ENCODE results near the gene CTBP1. TPM values are rescaled to one million over a fixed set of nuclear protein-coding genes. Genes with fewer than 3 reads are reported as not detected.

Gene CTBP1
- total RNA-seq, 1 donor from 2014 or later = 97.0 TPM

DNA sequence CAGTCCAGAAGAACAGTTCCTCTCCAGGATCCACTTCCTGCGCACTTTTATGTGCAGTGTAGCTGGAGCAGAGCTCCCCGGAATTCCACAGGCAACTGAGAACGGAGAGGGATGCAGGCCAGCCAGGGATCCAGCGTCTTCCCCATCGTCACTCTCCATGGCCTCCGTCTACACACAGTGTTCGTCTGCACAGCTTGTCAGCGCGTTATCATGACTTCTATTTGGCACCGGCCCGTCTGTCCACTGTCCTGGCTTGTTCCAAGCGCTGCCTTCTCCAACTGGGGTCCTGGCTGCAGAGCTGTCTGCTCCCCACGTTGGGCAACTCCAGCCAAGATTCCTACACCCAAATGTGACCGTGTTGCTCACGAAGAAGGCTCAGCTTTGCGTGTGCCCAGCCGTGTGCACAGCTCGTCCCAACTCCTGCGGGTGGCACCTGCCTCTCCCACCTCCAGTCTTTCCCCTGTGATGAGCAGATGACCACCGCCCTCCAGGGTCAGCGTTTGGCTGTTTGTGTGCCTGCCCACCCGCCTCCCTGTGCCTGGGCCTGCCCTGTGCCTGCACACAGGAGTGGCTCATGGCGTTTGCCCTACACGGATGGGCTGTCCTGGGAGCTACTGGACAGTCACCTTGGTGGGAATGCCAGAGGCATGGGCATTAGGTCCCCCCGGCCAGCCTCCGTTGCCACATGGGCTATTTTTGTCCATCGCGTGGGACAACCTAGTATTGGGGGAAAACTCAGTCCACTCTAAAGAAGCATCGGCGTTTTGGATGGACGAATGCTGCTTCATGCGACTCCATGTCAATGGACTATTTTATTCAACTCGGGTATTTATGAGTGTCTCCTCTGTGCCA is 2.2 kb upstream of the CTBP1 start:
- ATAC-seq (no peak), DNase-seq (ENCODE audit: low spot score) (no peak)

DNA sequence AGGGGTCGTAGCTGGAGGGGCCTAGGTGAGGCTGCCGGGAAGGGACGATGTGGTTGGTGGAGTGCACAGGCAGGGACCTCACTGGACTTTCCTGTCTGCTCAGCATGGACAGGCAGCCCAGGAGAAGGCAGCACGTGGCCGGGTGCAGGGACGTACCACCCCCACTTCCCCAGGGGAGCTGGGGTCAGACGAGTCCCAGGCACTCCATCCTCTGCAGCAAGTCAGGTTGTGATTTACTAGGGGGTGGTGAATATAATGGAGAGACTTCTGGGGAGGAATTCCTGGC is 1.5 kb upstream of the CTBP1 start:
- no peak for ATAC-seq

DNA sequence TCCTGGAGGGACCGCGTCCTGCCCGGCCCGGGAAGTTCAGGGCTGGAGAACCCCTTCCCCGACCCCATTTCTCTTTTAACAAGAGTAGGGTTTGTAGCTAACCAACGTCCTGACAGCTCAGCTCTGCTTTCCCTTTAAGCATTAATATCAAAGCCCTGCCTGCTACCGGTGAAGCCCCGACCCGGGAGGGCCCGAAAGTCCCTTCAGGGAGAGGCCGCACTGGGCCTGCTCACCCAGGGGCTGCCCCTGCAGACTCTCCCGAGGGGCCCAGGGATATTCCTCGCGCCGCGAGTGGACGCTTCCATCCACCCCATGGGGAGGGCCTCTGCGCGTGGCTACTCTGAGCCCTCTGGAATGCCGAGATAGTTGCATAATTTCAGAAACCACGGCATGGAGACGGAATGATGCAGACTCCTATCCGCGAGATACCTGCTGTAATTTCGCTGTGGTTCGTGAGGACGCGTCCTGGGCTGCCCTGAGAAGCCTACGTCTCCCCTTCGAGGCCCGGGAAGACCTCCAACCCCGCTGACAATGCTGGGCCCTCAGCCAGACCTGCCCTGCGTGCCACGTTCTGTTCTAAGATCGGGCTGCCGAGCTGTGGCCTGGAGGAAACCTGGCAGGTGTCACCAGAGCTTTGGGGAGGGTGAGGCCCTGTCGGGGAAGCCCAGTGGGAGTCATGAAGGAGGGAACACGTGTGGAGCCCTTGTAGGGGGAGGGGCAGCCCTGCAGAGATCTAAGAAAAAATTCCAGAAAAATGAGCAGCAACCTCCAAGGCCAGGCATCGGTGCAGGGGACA is 999 bp upstream of the CTBP1 start:
- DNase-seq (ENCODE audit: low spot score) (peak; percentile 58), ATAC-seq (peak; percentile 0)

More for the DNA sequence above, 1.5 kb upstream of the CTBP1 start:
- DNase-seq (ENCODE audit: low spot score) = peak; percentile 42

DNA sequence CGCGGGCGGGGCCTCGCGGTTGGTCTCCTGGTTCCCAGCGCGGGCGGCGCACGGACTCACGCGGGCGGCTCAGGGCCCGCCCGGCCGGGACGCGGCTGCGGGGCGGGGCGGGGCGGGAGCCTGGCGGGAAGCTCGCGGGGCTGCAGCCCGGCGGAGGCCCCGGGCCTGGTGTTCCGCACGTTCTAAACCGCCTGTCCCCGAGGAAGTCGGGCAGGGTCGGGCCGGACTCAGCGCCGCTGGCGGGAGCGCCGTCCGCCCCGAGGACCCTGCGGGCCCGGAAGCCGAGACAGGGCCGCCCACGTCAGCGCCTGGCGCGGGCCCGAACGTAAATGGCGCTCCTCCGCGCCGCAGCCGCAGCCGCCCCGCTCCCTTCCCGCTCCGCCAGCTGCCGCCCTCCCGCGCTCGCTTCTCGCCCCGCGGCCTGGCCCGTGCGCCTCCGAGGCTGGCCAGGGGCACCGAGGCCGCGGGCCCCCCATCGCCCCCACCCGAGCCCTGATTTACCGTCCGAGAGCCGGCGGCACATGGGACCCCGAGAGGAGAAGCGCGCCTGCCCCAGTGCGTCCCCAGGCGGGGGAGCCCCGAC is 309 bp upstream of the CTBP1 start:
- ATAC-seq = peak; percentile 73

DNA sequence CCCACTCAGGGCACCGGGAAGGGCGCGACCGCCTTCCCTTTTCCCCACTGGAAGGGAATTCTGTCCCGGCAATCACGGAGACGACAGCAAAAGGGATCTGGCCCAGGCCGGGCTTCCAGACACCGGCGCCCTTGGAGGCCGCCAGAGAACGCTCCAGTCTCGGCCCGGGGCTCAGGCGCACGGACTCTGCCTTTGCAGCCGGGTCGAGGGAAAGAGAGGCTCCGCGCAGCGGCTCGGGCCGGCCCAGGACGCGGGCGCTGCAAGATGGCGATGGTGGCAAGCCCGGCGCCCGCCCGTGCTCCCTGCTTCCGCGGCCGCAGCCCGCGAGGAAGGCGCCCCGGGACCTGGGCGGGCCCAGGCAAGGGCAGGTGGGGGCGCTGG is 1.1 kb downstream of the CTBP1 start:
- ATAC-seq (no peak), DNase-seq (ENCODE audit: low spot score) (no peak)

More for the DNA sequence above, 309 bp upstream of the CTBP1 start:
- DNase-seq (ENCODE audit: low spot score) = peak; percentile 88

DNA sequence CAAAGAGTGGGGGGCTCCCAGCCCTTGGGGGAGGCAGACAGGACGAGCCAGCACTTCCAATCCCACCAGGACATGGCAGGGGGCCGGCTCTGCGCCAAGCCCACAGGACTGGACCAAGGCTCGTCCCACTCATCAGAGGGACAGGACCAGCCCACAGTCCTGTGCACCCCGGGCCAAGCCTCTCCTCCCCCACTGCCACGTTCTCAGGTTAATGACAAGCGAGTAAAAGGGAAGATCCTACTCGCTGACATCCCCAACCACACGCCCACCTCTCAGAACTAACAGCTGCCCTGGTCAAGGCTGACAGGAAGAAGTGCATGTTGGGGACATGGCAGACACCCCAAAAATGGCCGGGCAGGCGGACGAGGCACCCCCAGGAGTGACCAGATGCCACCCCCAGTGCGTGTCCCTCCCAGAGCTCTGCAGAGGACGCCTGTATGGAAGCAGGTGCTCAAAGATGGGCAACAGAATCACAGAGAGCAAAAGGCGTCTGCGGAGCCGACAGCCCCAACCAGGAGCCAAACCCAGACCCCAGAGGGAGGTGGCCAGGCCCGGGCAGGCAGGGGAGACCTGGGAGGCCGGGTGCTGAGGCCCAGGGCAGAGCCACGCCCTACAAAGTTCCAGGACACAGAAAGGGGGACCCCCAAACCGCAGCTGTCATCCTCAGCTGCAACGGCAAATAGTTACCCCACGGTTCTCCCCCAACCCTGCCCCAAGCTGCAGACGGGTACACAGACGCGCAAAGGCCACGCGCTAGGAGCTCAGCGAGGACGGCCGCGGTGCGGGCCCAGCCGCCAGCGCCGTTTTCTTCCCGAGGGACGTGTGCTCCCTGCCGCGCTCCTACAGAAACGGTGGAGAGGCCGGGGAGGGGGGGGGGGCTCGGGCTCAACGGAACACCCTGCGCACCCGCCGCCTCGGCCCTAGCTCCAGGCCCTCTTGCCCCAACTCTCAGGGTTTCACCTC is 1.7 kb downstream of the CTBP1 start:
- DNase-seq (ENCODE audit: low spot score) (peak; percentile 46), ATAC-seq (no peak)

DNA sequence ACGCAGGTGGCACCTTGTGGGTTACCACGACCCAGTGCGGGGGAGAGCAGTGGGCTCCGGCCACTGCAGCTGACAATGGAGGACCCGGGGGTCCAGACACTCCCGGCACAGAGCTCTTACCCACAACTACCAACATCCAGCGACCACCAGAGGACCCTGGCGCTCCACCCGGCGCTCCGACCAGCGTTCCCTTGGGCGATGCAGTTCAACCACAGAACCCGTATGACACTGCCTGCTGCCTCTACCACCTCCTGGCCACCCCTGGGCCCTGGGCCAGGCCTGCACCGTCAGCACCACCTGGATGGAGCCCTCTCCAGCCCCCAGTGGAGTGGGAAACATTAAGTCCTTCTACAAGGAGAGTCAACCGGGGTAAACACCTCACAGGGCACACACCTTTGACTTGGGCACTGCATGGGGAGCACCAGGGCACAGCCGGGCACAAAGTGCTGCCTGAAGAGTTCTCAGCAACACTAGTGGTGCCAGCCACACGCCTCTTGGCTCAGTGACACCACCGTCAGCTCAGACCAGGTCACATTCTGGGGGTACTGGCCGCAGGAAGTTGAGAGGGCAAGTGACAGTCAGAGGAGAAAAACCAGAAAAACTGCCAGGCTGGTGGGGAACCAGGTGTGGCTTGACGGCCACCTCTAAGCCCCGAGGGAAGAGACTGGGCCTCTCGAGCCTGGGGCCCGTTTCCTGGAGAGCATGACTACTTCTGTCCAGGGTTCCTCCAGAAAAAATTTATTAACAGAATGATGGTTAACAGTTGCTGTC is 2.6 kb downstream of the CTBP1 start:
- peak; percentile 66 for DNase-seq (ENCODE audit: low spot score)

DNA sequence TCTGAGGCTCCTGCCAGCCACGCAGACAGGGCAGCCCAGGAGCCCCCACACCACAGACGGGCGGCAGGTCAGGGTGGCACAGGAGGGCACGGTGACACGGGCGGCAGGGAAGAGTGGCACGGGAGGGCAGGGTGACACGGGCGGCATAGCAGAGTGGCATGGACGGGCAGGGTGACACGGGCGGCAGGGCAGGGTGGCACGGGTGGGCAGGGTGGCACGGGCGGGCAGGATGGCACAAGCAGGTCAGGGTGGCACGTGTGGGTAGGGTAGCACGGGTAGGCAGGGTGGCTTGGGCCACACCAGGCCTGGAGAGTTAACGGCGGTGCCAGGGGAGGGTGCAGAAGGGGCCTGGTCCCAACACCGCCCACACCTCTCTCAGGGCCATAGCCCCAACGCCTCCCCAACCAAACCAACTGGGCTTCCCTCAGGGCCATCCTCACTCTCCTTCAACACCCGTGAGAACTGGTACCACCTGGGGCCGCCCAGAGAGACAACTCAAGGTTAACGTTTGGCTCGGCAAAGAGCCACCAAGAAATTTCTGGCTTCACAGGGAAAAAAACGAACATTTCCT is 3.4 kb downstream of the CTBP1 start:
- DNase-seq (ENCODE audit: low spot score) (peak; percentile 44), ATAC-seq (no peak)

More for the DNA sequence above, 2.6 kb downstream of the CTBP1 start:
- ATAC-seq = peak; percentile 7

DNA sequence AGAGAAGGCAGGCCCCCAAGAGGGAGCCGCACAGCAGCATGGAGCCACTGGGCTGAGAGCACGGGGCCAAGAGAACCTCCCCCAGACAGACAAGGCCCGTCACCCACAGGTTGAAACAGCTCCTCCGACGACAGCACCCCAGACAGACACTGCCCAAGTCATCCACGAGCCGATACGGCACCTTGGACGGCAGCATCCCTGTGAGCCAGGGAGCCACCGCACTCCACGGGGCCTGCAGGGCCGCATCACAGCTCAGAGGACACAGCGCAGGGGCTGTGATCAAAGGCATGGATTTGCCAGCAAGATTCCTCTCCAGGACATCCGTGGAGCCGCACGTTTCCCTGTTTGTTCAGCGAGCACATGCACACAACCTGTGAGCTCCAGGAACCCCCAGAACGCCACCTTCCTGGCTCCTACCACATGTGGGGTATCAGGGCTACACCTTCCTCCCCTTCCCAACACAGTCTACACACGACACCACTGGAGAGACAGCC is 3.9 kb downstream of the CTBP1 start:
- ATAC-seq = no peak
- peak; percentile 44 for DNase-seq (ENCODE audit: low spot score)

DNA sequence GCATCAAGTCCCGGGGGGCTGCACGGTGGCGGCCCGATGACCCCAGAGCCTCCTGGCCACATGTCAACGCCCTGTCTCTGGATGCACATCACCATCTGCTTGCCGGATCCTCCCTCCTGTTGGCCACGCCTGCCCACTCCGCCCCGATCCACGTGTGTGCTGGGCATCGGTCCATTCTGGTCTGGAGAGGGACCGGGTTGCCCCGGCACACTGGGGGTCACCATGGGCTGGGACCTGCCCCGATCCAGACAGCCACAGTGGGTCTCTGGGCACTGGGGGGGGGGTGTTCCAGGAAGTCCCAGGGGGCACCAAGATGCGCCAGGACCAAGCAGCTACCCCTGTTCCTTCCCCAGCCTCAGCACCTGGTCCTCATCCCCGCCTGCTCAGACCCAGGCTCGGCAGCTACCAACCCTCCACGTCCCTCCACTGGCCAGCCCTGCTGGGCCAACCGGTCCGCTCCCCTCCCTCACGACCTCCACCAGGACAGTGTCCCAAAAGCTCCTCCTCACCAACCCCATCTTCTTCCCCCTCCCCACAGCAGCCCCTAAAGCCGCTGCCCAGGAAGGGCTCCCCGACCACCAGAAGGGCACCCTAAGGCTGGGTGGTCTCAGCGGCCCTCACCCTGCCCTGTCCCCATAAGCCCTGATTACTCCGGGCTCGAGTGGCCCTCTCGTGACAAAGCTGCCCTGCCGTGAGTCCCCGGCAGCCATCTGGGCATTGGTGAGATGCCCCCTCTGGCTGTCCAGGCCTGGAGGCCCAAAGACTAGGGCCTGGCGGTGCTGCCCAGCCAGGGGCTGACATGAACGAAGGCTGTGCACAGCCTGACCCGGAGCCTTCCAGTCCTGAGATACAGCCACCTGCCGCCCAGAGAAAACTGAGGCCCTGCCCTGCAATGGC is 4.6 kb downstream of the CTBP1 start:
- ATAC-seq = peak; percentile 31
- DNase-seq (ENCODE audit: low spot score) = peak; percentile 73

DNA sequence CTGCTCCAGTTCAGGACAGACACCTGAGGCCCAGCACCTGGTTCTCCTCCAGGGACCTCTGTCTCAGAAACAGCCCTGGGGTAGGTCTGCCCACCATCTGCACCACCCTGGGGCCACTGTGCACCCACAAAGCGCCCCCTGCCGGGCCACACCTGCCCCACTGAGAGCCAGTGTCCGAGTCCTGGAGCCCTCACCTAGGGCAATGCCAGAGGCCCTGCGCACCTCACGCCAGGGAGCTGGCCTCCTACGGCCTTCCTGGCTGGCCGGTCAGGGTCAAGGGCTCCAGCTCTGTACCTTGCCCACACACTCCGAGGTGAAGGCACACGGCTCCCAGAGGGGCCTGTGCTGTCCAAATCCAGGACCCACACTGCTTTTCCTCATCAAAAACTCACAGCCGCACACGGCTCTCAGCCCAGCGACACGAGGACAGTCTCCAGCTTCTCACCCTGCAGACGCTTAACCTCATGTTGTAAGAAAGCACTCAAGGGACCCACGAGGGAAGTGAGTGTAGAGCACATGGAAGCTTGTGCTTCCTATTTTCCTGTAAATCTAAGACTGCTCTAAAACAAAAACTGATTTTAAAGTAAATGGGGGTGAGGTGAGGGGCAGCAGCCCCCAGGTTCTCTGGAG is 5.4 kb downstream of the CTBP1 start:
- DNase-seq (ENCODE audit: low spot score) (no peak), ATAC-seq (no peak)

DNA sequence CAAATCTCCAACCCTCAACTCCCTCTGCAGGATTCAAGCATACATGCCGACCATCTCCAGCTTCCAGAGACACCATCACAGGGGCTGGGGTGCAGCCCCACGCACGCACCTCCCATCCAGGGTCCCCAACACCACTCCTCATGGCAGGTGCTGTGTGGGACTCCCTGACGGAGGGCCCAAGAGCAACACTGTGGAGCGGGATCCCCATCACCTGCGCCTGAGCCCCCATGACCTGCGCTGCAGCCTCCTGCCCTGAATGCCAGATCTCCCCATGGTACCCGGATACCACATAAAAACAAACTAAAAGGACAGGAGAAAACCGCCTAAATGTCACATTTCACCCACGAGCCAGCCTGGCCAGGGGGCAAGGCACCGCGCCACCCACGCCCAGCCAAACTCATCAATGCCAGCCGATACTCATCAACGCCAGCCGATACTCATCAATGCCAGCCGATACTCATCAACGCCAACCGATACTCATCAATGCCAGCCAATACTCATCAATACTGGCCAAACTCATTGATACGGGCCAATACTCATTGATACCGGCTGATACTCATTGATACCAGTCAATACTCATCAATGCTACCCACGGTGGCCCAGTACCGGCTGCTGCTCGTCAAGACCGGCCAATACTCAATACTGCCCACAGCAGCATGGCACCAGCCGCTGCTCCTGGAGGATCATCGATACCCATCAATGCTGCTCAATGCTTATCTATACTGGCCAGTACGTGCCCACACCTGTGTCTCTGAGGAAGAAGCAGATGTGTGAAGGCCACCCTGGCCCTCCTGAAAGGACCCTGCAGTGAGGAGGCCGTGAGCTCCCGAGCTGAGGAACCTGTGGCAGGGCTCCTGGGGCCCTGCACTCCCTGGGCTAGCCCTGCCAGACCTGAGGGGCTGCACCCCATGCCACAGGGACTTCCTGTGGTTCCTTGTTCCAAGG is 6.2 kb downstream of the CTBP1 start:
- no peak for DNase-seq (ENCODE audit: low spot score)

DNA sequence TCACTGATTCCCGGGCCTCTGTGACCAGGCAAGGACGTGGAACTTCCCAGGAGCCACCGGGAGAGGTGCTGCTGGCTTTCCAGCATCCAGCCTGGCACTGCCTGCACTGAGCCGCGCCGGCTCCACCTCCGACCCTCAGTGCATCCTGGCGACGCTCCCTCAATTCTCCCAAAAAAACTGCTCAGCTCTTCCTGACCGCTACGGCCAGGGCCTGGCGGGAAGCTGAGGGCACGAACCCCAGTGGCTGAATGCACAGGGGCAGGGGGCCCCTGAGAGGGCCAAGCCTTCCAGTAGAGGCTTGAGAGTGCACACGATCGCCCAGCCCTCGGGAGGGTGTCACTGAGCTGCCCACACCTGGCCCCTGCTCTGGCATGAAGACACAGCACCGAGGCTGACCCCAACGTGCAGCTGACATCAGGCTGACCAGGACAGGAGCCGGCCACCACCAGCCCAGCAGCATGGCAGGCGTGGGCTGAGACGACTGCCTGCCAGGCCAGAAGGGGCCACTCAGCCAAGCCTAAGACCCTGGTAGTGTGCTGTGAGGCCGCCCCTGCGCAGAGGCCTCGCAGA is 6.9 kb downstream of the CTBP1 start:
- peak; percentile 54 for ATAC-seq
- DNase-seq (ENCODE audit: low spot score) = peak; percentile 50

More for the DNA sequence above, 6.2 kb downstream of the CTBP1 start:
- no peak for ATAC-seq

DNA sequence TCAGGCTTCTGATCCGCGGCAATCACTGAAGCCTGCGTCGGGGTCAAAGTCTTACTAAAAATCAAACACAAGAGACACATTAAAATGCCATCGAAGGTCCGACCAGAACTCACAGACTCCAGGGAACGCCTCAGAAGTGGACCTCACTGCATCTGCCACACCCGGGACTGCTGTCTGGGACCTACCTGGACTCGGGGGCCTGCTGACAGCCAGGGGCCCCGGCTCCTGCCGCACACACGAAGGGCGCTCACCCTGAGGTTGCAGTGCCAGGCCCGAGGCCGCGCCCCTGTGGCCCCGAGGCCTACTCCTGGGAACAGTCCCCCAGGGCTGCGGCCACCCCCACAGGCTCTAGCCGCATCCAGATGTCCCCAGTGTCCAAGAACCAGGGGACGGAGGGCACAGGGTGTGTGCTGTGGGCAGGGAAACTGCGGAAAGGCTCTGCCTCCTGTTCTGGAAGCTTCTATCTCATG is 7.4 kb downstream of the CTBP1 start:
- DNase-seq (ENCODE audit: low spot score) = no peak
- ATAC-seq = peak; percentile 60

DNA sequence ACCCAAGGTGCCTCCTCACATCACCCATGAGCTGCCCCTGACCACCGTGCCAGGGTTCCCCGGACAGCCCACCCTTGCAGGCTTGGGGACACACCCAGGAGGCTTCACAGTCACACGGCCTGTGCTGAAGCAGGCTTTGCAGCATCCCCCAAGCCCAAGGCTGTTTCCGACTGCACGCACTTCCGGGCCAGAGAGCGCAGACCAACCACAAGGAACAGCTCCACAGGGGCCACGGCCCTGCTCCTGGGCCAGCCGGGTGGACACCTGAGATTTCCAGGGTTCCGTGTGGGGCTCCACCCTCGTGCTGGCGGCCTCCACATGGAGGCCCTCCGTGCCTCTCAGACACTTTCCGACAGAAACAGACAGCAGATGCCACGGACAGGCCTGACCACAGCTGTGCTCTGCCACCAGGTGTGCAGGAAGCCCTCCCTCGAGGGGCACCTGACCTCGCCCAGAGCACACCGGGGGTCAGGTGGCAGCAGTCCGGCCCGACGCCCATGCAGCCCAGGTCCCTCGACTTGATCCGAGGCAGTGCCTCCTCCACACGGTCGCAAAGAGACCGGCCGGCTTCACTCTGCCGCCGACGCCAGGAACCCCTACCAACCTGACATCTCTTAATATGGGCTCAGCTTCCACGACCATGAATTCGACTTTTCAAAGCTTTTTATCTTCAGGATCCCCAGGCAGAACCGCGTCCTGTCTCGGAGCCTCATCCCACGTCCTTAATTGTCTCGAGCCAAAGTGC is 8.0 kb downstream of the CTBP1 start:
- ATAC-seq (no peak), DNase-seq (ENCODE audit: low spot score) (no peak)

DNA sequence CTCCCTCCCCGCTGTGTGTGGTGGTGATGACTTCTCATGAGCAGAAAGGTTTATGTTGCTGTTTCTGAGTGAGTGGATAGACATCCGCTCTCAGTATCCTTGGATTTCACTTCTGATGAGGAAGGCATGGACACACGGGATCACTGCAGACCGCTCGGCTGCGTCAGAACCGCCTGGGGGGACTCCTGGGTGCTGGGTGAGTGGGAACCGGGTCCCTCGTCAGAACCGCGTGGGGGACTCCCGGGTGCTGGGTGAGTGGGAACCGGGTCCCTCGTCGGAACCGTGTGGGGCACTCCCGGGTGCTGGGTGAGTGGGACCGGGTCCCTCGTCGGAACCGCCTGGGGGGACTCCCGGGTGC is 9.0 kb downstream of the CTBP1 start:
- ATAC-seq (no peak), DNase-seq (ENCODE audit: low spot score) (no peak)

Measured in left lobe of liver (tissue), 2 donors.